IMR-90 (cell line): Measurements from ENCODE around the gene MSI2. TPM values are rescaled to one million over a fixed set of nuclear protein-coding genes. Genes with fewer than 3 reads are reported as not detected.

Experiments
- ATAC-seq: fragments of 200-7000 bp; cut with Tn5 transposase; 2 replicates; pipeline ENCODE4 v1.9.1; 2020; ENCODE audit warnings: low read depth, mild to moderate bottlenecking, moderate library complexity
- BruUV-seq: library from RNA; stranded (reverse); fragments of 400-500 nt; replicated peaks from 2 replicates; lab custom pipeline; 2021; lab: Mats Ljungman, UMichigan
- CTCF ChIA-PET: fragments of 300-600 bp; formaldehyde crosslinking; extraction: SDS; loops from one replicate; lab custom pipeline; 2021; ENCODE audit warnings: antibody characterized with exemption; lab: Yijun Ruan, JAX
- POLR2A ChIA-PET: fragments of 300-600 bp; sonication (Branson Sonifier 250); formaldehyde crosslinking; loops from one replicate; lab custom pipeline; 2022; ENCODE audit warnings: antibody characterized with exemption; ENCODE audit not compliant: unreplicated experiment; lab: Charles Lee
- DNase-seq: peaks from one replicate; pipeline ENCODE4 v3.0.0; 2013
- H2AFZ ChIP-seq: replicated peaks from 2 replicates; pipeline ENCODE3; 2013; ENCODE audit warnings: low read length, mild to moderate bottlenecking; ENCODE audit not compliant: poor library complexity
- H2AK5ac ChIP-seq: 2 replicates; pipeline ENCODE4 v1.6.1; 2013; ENCODE audit warnings: low read depth, low read length, inconsistent platforms
- H2AK9ac ChIP-seq: replicated peaks from 2 replicates; pipeline ENCODE3; 2013; ENCODE audit warnings: mild to moderate bottlenecking, low read depth, low read length, moderate library complexity; ENCODE audit not compliant: poor library complexity
- H2BK120ac ChIP-seq: 2 replicates; pipeline ENCODE4 v1.6.1; 2013; ENCODE audit warnings: low read depth, low read length, inconsistent platforms
- H2BK15ac ChIP-seq: 3 replicates; pipeline ENCODE4 v1.6.1; 2013; ENCODE audit warnings: low read depth, low read length, inconsistent platforms
- H2BK20ac ChIP-seq: 2 replicates; pipeline ENCODE4 v1.6.1; 2013; ENCODE audit warnings: low read depth, mild to moderate bottlenecking, inconsistent platforms, low read length, moderate library complexity
- H2BK5ac ChIP-seq: 2 replicates; pipeline ENCODE4 v1.6.1; 2013; ENCODE audit warnings: mild to moderate bottlenecking, low read depth, low read length, inconsistent platforms; ENCODE audit not compliant: poor library complexity, severe bottlenecking
- H3K14ac ChIP-seq: replicated peaks from 2 replicates; pipeline ENCODE4 v1.6.1; 2013; ENCODE audit warnings: low read depth, low read length, inconsistent platforms
- H3K18ac ChIP-seq: 2 replicates; pipeline ENCODE4 v1.6.1; 2013; ENCODE audit warnings: low read depth, low read length, control low read depth
- H3K23ac ChIP-seq: 2 replicates; pipeline ENCODE4 v1.6.1; 2013; ENCODE audit warnings: low read depth, low read length, inconsistent platforms
- H3K27ac ChIP-seq: 2 replicates; pipeline ENCODE4 v1.5.1; 2013; ENCODE audit warnings: mild to moderate bottlenecking, control low read depth, low read length; ENCODE audit not compliant: insufficient read depth
- H3K27me3 ChIP-seq: 2 replicates; pipeline ENCODE4 v1.6.1; 2013; ENCODE audit warnings: low read length; ENCODE audit not compliant: control insufficient read depth, insufficient read depth
- H3K36me3 ChIP-seq: 2 replicates; pipeline ENCODE4 v1.6.1; 2013; ENCODE audit warnings: low read length, mixed read lengths; ENCODE audit not compliant: control insufficient read depth, insufficient read depth
- H3K4ac ChIP-seq: 2 replicates; pipeline ENCODE4 v1.6.1; 2013; ENCODE audit warnings: low read depth, low read length, inconsistent platforms
- H3K4me1 ChIP-seq: 2 replicates; pipeline ENCODE4 v1.6.1; 2013; ENCODE audit warnings: low read length, mixed read lengths; ENCODE audit not compliant: control insufficient read depth, insufficient read depth
- H3K4me2 ChIP-seq: 2 replicates; pipeline ENCODE4 v1.6.1; 2013; ENCODE audit warnings: low read depth, mild to moderate bottlenecking, control low read depth, low read length, moderate library complexity
- H3K4me3 ChIP-seq: 2 replicates; pipeline ENCODE4 v1.5.1; 2013; ENCODE audit warnings: low read depth, mild to moderate bottlenecking, control low read depth, low read length, moderate library complexity; ENCODE audit not compliant: insufficient read depth
- H3K56ac ChIP-seq: 2 replicates; pipeline ENCODE4 v1.6.1; 2013; ENCODE audit warnings: low read length, inconsistent platforms; ENCODE audit not compliant: insufficient read depth; ENCODE audit errors: extremely low read depth
- H3K79me1 ChIP-seq, 2 experiments: 2 replicates each; pipeline ENCODE4 v1.6.1; 2013; ENCODE audit warnings: low read length in 2 of 2, inconsistent platforms in 1 of 2, low read depth in 1 of 2
- H3K9ac ChIP-seq: 2 replicates; pipeline ENCODE4 v1.6.1; 2013; ENCODE audit warnings: low read depth, low read length, control low read depth
- H3K9me1 ChIP-seq: 2 replicates; pipeline ENCODE4 v1.6.1; 2013; ENCODE audit warnings: low read length, inconsistent platforms; ENCODE audit not compliant: insufficient read depth
- H3K9me3 ChIP-seq: 2 replicates; pipeline ENCODE4 v1.6.1; 2013; ENCODE audit warnings: low read length; ENCODE audit not compliant: control insufficient read depth, insufficient read depth
- H4K20me1 ChIP-seq: 2 replicates; pipeline ENCODE4 v1.6.1; 2013; ENCODE audit warnings: low read length, inconsistent platforms; ENCODE audit not compliant: insufficient read depth
- H4K5ac ChIP-seq: 2 replicates; pipeline ENCODE4 v1.6.1; 2013; ENCODE audit warnings: mild to moderate bottlenecking, low read depth, low read length, control low read depth
- H4K8ac ChIP-seq, 2 experiments: 2 replicates each; pipeline ENCODE4 v1.6.1; 2013; ENCODE audit warnings: low read depth in 2 of 2, low read length in 2 of 2, control low read depth in 1 of 2, inconsistent platforms in 1 of 2
- H4K91ac ChIP-seq: 2 replicates; pipeline ENCODE4 v1.6.1; 2013; ENCODE audit warnings: low read depth, low read length, inconsistent platforms; ENCODE audit not compliant: insufficient read depth
- FOS ChIP-seq: fragments of 150-350 bp; IDR thresholded peaks from 2 replicates; pipeline ENCODE4 v1.6.1; 2016; ENCODE audit warnings: low read depth, low read length
- MAZ ChIP-seq: IDR thresholded peaks from 2 replicates; pipeline ENCODE4 v1.6.1; 2012; ENCODE audit warnings: low read depth, mild to moderate bottlenecking, low read length, improper control_type of control experiment, moderate library complexity, borderline replicate concordance
- RAD21 ChIP-seq: IDR thresholded peaks from 2 replicates; pipeline ENCODE4 v1.6.1; 2012; ENCODE audit warnings: low read length, improper control_type of control experiment
- SMC3 ChIP-seq: fragments of 150-350 bp; IDR thresholded peaks from 2 replicates; pipeline ENCODE4 v1.6.1; 2016; ENCODE audit warnings: low read depth, mild to moderate bottlenecking, antibody characterized with exemption, low read length, moderate library complexity
- WGBS, 2 experiments: methylation state at CpG; one replicate each; pipeline versions ENCODE4 v1.1.5 to v1.1.7; 2013; ENCODE audit warnings: missing lambda C conversion rate in 2 of 2; ENCODE audit not compliant: insufficient read length in 1 of 2; ENCODE audit errors: extremely low coverage in 2 of 2; 5-methylcytosine and 5-hydroxymethylcytosine counted together
- dilution Hi-C: fragments of 300-500 bp; cut with HindIII; formaldehyde crosslinking; loops from one replicate; pipeline ENCODE4 v1.14.3; 2018; ENCODE audit warnings: low sequenced_read_pairs; ENCODE audit not compliant: unreplicated experiment
- in situ Hi-C: fragments of 300-500 bp; cut with MboI; formaldehyde crosslinking; loops from 3 replicates; pipeline ENCODE4 v1.14.3; 2019; ENCODE audit warnings: low sequenced_read_pairs, inconsistent platforms, mixed read lengths
- intact Hi-C: fragments of 100-400 bp; cut with micrococcal nuclease; formaldehyde crosslinking; loops from 2 replicates; pipeline ENCODE4 v1.10.0; 2022
- polyA plus RNA-seq, 3 experiments: library from polyadenylated mRNA; depleted of rRNA; stranded (reverse); fragments of >200 nt; gene quantifications; 2 replicates each; pipeline ENCODE4 v1.2.3, GENCODE V29; 2012; ENCODE audit warnings: low replicate concordance in 1 of 3
- total RNA-seq: library from RNA; depleted of rRNA; stranded (reverse); fragments of >200 nt; gene quantifications from 2 replicates; pipeline ENCODE4 v1.2.3, GENCODE V29; 2012

The MSI2 gene
- total and polyA plus RNA-seq, 2 of the 4 experiments (the other 2 are of a cell fraction): 13.0 to 16.0 TPM

- Histone ChIP-seq H3K27me3 (no peaks in the 10 kb centered on the region), H4K8ac (no peak overlapping the region), H3K79me1 (peaks cover 0 to 4% of the 10 kb centered on the region in 2 experiments; a peak in 1 of 4 replicates), H2AFZ (no peak overlapping the region), H2BK20ac (no peak overlapping the region), H3K4me1 (peaks cover 4% of the 10 kb centered on the region; the same call in 1 of the 2 replicates), H2AK5ac (no peak overlapping the region), H2BK15ac (no peak overlapping the region), H3K23ac (no peak overlapping the region), H4K91ac (no peak overlapping the region), H3K18ac (no peak overlapping the region), H3K4me2 (no peak overlapping the region), H3K14ac (no peak overlapping the region), H3K4ac (no peak overlapping the region), H3K9me3 (peaks cover 2% of the 10 kb centered on the region; the same call in 1 of the 2 replicates), H3K56ac (no peak overlapping the region), H3K27ac (no peak overlapping the region), H2AK9ac (no peak overlapping the region), H4K20me1 (no peaks in the 10 kb centered on the region), H2BK5ac (no peak overlapping the region), H3K9me1 (peaks cover 7% of the 10 kb centered on the region; the same call in 1 of the 2 replicates), H4K5ac (no peak overlapping the region), H3K9ac (no peak overlapping the region), H3K4me3 (no peak overlapping the region), H3K36me3 (no peaks in the 10 kb centered on the region), H2BK120ac (no peak overlapping the region)
- in situ Hi-C loops: no loop called here
- DNase-seq: no peak
- ATAC-seq: no peak
- dilution Hi-C loops: no loop called here
- ChIA-PET POLR2A (no interaction called here), CTCF (no interaction called here)
- intact Hi-C loops: no loop called here
- BruUV-seq: no TSS peak
- 87% methylated on average over 4 of the region's 17 CpGs; no CpG with 5 or more reads in 1 of the 2 experiments for whole genome bisulfite sequencing, 2 experiments
- no peak for TF ChIP-seq RAD21
- no peak for TF ChIP-seq FOS
- TF ChIP-seq SMC3: no peak
- no peak for TF ChIP-seq MAZ
Observed at GRCh38 chr17:57537524-57538410, 281.4 kb downstream of the MSI2 start.
